Endothelial cell of umbilical vein (primary cell): Measurements from ENCODE around the gene GAB2. TPM values are rescaled to one million over a fixed set of nuclear protein-coding genes. Genes with fewer than 3 reads are reported as not detected.

ENCODE experiments used
- BruUV-seq: library from RNA; stranded (reverse); fragments of 400-500 nt; replicated peaks from 2 replicates; lab custom pipeline; 2021; lab: Mats Ljungman, UMichigan
- CTCF ChIA-PET: fragments of 300-600, 350-600 bp; sonication (Branson Sonifier 250); formaldehyde crosslinking; loops from one replicate; lab custom pipeline; 2021; ENCODE audit warnings: antibody characterized with exemption, inconsistent platforms; lab: Charles Lee
- POLR2A ChIA-PET: fragments of 300-600, 350-600 bp; sonication (Branson Sonifier 250); formaldehyde crosslinking; loops from one replicate; lab custom pipeline; 2021; ENCODE audit warnings: antibody characterized with exemption, inconsistent platforms; lab: Charles Lee
- DNase-seq: peaks from one replicate; pipeline ENCODE4 v3.0.0-alpha.2; 2011; ENCODE audit warnings: low read depth, low spot score
- FAIRE-seq: peaks from 2 replicates; lab custom pipeline; 2011; peaks lifted over from hg19 to GRCh38; lab: Jason Lieb, UNC
- H2AFZ ChIP-seq: 2 replicates; pipeline ENCODE4 v1.6.0; 2012; ENCODE audit warnings: low read depth, low read length, control low read depth, inconsistent platforms
- H3K27ac ChIP-seq: 2 replicates; pipeline ENCODE4 v1.5.1; 2011; ENCODE audit warnings: low read depth, mild to moderate bottlenecking, control low read depth, low read length, moderate library complexity; ENCODE audit not compliant: insufficient read depth
- H3K27me3 ChIP-seq, 2 experiments: 2 replicates each; pipeline versions ENCODE4 v1.6.0 to v1.6.1; 2011; ENCODE audit warnings: low read length in 2 of 2, mixed read lengths in 1 of 2; ENCODE audit not compliant: control insufficient read depth in 2 of 2, insufficient read depth in 2 of 2
- H3K36me3 ChIP-seq, 2 experiments: 2 replicates in 1 of 2; 3 replicates in 1 of 2; pipeline ENCODE4 v1.5.1; 2011; ENCODE audit warnings: low read length in 2 of 2, mild to moderate bottlenecking in 1 of 2, moderate library complexity in 1 of 2; ENCODE audit not compliant: control insufficient read depth in 2 of 2, insufficient read depth in 2 of 2; ENCODE audit errors: extremely low read depth in 1 of 2
- H3K4me1 ChIP-seq: 3 replicates; pipeline ENCODE4 v1.5.1; 2011; ENCODE audit warnings: mild to moderate bottlenecking, low read length; ENCODE audit not compliant: control insufficient read depth, insufficient read depth; ENCODE audit errors: extremely low read depth
- H3K4me2 ChIP-seq: 2 replicates; pipeline ENCODE4 v1.6.1; 2011; ENCODE audit warnings: low read length, control low read depth, mixed read lengths; ENCODE audit not compliant: insufficient read depth
- H3K4me3 ChIP-seq, 3 experiments: fragments of 200-600 bp in 1 of 3; sonication (generic), shearing (Covaris generic) in 1 of 3; replicated peaks in 1 of 3; 2 replicates each; pipeline ENCODE4 v1.5.1; 2011 to 2016; ENCODE audit warnings: control low read depth in 3 of 3, low read length in 3 of 3, mild to moderate bottlenecking in 2 of 3, inconsistent platforms in 1 of 3, low read depth in 1 of 3, moderate library complexity in 1 of 3; ENCODE audit not compliant: insufficient read depth in 1 of 3
- H3K79me2 ChIP-seq: 2 replicates; pipeline ENCODE4 v1.6.0; 2012; ENCODE audit warnings: low read length, inconsistent platforms; ENCODE audit not compliant: control insufficient read depth, insufficient read depth
- H3K9ac ChIP-seq: replicated peaks from 2 replicates; pipeline ENCODE3; 2011; ENCODE audit warnings: low read length, control low read depth; ENCODE audit not compliant: insufficient read depth; ENCODE audit errors: extremely low read depth
- H3K9me1 ChIP-seq: replicated peaks from 3 replicates; pipeline ENCODE4 v1.6.0; 2011; ENCODE audit warnings: mild to moderate bottlenecking, low read length; ENCODE audit not compliant: control insufficient read depth, insufficient read depth; ENCODE audit errors: extremely low read depth
- H3K9me3 ChIP-seq: replicated peaks from 2 replicates; pipeline ENCODE4 v1.5.1; 2012; ENCODE audit warnings: low read length, inconsistent platforms; ENCODE audit not compliant: control insufficient read depth, insufficient read depth
- H4K20me1 ChIP-seq: replicated peaks from 2 replicates; pipeline ENCODE3; 2011; ENCODE audit warnings: mild to moderate bottlenecking, low read length; ENCODE audit not compliant: control insufficient read depth, insufficient read depth; ENCODE audit errors: extremely low read depth
- EZH2 ChIP-seq: IDR thresholded peaks from 2 replicates; pipeline ENCODE4 v1.6.1; 2012; ENCODE audit warnings: borderline replicate concordance, low read depth, mild to moderate bottlenecking, moderate library complexity, low read length, inconsistent platforms; ENCODE audit not compliant: severe bottlenecking
- FOS ChIP-seq: IDR thresholded peaks from 2 replicates; pipeline ENCODE4 v1.6.1; 2011; ENCODE audit warnings: mild to moderate bottlenecking, low read length, moderate library complexity, borderline replicate concordance; ENCODE audit not compliant: insufficient read depth
- GATA2 ChIP-seq: IDR thresholded peaks from 2 replicates; pipeline ENCODE4 v1.7.0; 2011; ENCODE audit warnings: low read depth, mild to moderate bottlenecking, moderate library complexity, mixed read lengths, low read length; ENCODE audit not compliant: insufficient read length, insufficient read depth
- JUN ChIP-seq: IDR thresholded peaks from 2 replicates; pipeline ENCODE4 v1.6.1; 2011; ENCODE audit warnings: borderline replicate concordance, low read depth; ENCODE audit not compliant: insufficient read length, insufficient read depth
- MYC ChIP-seq: IDR thresholded peaks from one replicate; pipeline ENCODE4 v1.6.1; 2011; ENCODE audit warnings: mild to moderate bottlenecking, low read depth, low read length
- POLR2A ChIP-seq: IDR thresholded peaks from 2 replicates; pipeline ENCODE4 v1.6.1; 2012; ENCODE audit warnings: low read depth, mild to moderate bottlenecking, control low read depth, low read length
- POLR2AphosphoS5 ChIP-seq: IDR thresholded peaks from 2 replicates; pipeline ENCODE4 v1.6.1; 2012; ENCODE audit warnings: low read depth, mild to moderate bottlenecking, control low read depth, low read length, moderate library complexity; ENCODE audit not compliant: insufficient read depth
- dilution Hi-C: fragments of 300-500 bp; cut with MboI; formaldehyde crosslinking; loops from one replicate; pipeline ENCODE4 v1.15.0; 2019; ENCODE audit warnings: low sequenced_read_pairs; ENCODE audit not compliant: extremely low pct_ligation_motif_present
- intact Hi-C: fragments of 100-400 bp; cut with micrococcal nuclease; formaldehyde crosslinking; loops from one replicate; pipeline ENCODE4 v1.10.0; 2022
- polyA plus RNA-seq, 4 experiments: library from polyadenylated mRNA; depleted of rRNA in 3 of 4; stranded (reverse) in 3 of 4; unstranded in 1 of 4; fragments of >200 nt; gene quantifications; 2 replicates each; pipeline versions ENCODE4 v1.2.1 to v1.2.3, GENCODE V29; 2011 to 2012; ENCODE audit warnings: missing spikeins in 1 of 4
- total RNA-seq: library from RNA; stranded (reverse); gene quantifications from 2 replicates; pipeline ENCODE4 v1.2.3, GENCODE V29; 2021
- TF ChIP-seq, protein P1 (sequence below), 2 donors: IDR thresholded peaks; 1 replicate in 1 of 2; 2 replicates in 1 of 2; pipeline ENCODE4 v1.5.1; 2011; ENCODE audit warnings: low read length in 2 of 2, mild to moderate bottlenecking in 2 of 2, moderate library complexity in 2 of 2, control low read depth in 1 of 2, inconsistent platforms in 1 of 2, low read depth in 1 of 2; ENCODE audit not compliant: insufficient read depth in 1 of 2; ENCODE audit errors: extremely low read depth in 1 of 2
- TF ChIP-seq, protein P2 (sequence below): IDR thresholded peaks from 2 replicates; pipeline ENCODE4 v1.6.1; 2011; ENCODE audit not compliant: insufficient read depth, insufficient read length

Gene GAB2
- total and polyA plus RNA-seq, 2 donors (not counting 3 experiments of a cell fraction or from before 2014, with no cell fraction given) = 19.6 to 39.6 TPM

DNA sequence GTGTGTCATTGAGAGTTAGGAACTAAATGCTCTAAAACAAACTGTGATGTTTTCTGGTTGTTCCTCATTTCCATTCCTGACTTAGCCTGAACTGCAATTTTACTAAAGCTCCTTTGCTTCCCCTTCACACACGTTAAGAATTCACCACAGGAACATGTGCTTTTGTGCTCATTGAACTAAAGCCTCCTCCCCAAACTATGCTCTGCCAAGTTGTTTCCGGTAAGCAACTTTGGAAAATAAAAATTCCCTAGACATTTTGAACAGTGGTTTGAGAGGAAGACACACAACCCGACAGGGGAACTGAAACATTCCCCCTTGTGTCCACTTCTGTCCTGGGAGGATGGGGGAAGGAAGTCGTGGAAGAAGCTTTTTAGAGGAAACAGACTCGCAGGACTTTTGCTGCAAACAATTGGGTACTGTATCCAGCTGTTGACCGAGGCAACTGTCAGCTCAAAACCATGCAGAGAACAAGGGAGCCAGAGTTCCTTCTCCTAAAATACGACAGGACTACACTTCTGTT, 66.9 kb downstream of the GAB2 start:
- ChIA-PET CTCF (interaction anchor here (1.1 to 2.4 kb wide), 5 partner anchors 10 to 214 kb away, joined by 3 to 10 read pairs (median 5); no protein-coding TSS in a partner anchor), POLR2A (interaction anchor here (0.7 kb wide), 1 partner anchor 51 kb away, joined by 4 read pairs; no protein-coding TSS in a partner anchor)
- H3K9ac ChIP-seq = peak overlapping the region; percentile 29
- H3K4me2 ChIP-seq = peak overlapping the region; percentile 51
- FAIRE-seq (peak; percentile 68), DNase-seq (peak; percentile 57)
- intact Hi-C loops = loop anchor here (5.0 kb wide), 1 partner anchor 67 kb away; the partner anchor contains the start of gene GAB2
- peaks cover 4% of the 10 kb centered on the region for H4K20me1 ChIP-seq
- BruUV-seq = no TSS peak
- no peaks in the 10 kb centered on the region for H3K36me3 ChIP-seq
- H3K27ac ChIP-seq = peak overlapping the region; percentile 32
- dilution Hi-C loops = no loop called here
- peaks cover 75% of the 10 kb centered on the region for H3K79me2 ChIP-seq
- H3K27me3 ChIP-seq = no peaks in the 10 kb centered on the region
- H2AFZ ChIP-seq = peak overlapping the region; percentile 5
- peaks cover 33% of the 10 kb centered on the region for H3K4me1 ChIP-seq
- peak overlapping the region in 1 of 3 experiments; percentile 25 for H3K4me3 ChIP-seq
- TF ChIP-seq, protein P1, sequence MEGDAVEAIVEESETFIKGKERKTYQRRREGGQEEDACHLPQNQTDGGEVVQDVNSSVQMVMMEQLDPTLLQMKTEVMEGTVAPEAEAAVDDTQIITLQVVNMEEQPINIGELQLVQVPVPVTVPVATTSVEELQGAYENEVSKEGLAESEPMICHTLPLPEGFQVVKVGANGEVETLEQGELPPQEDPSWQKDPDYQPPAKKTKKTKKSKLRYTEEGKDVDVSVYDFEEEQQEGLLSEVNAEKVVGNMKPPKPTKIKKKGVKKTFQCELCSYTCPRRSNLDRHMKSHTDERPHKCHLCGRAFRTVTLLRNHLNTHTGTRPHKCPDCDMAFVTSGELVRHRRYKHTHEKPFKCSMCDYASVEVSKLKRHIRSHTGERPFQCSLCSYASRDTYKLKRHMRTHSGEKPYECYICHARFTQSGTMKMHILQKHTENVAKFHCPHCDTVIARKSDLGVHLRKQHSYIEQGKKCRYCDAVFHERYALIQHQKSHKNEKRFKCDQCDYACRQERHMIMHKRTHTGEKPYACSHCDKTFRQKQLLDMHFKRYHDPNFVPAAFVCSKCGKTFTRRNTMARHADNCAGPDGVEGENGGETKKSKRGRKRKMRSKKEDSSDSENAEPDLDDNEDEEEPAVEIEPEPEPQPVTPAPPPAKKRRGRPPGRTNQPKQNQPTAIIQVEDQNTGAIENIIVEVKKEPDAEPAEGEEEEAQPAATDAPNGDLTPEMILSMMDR (IDR thresholded peaks at IDR 0.05; ENCODE audit: extremely low read depth in 1 of 2, insufficient read depth in 1 of 2, low read depth in 1 of 2, low read length in 2 of 2) = no peak
- TF ChIP-seq JUN = no peak
- TF ChIP-seq EZH2 = no peak
- no peak for TF ChIP-seq FOS
- TF ChIP-seq POLR2A = no peak
- TF ChIP-seq, protein P2, sequence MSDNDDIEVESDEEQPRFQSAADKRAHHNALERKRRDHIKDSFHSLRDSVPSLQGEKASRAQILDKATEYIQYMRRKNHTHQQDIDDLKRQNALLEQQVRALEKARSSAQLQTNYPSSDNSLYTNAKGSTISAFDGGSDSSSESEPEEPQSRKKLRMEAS = no peak
- no peak for TF ChIP-seq POLR2AphosphoS5
- no peak for TF ChIP-seq MYC
- TF ChIP-seq GATA2 = no peak
- H3K9me3 ChIP-seq = no peaks in the 10 kb centered on the region
- H3K9me1 ChIP-seq = no peaks in the 10 kb centered on the region
